HG02763 (cell line): ENCODE measurements around the gene PTPN20.

Experiments used
- ATAC-seq: cut with Tn5 transposase; IDR thresholded peaks from one replicate; pipeline ENCODE4 v1.9.1; 2021; ENCODE audit warnings: mild to moderate bottlenecking, moderate library complexity; ENCODE audit not compliant: unreplicated experiment

Gene PTPN20

GRCh38 chr10:47031901-47032465 lies 120.8 kb downstream of the PTPN20 start:
- ATAC-seq = no peak

GRCh38 chr10:47033081-47033480 lies 121.9 kb downstream of the PTPN20 start:
- ATAC-seq = no peak

DNA sequence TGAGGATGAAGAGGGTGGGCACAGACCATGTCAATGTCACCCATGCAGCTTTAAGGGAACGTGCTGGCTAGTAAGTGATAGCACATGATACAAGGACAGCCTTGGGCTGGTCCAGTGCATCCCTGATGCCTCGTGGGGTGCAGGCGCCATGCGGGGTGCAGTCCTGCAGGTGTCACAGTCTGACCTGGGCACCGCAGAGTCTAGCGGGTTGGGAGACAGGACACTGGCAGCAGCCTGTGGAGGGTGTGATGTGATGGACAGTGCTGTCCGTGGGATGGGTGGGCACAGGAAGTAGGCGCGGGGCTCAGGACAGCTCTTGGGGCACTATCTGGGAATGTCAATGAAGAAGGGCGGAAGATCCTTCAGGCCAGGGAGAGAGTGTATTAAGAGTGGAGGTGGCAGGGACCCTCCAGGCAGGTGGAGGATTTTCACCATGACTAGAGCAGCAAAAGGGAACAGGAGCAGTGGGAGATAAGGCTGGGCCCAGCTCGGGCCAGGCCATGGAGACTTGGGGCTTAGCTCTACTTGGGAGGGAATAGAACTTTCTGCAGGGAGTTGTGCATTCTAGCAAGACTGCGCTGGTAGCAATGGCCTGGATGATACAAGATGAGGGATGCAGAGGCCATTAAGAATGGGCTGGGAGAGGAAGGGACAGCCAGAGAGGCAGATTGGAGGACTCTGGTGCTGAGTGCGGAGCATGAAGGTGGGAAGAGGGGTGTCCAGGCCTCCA lies 122.5 kb downstream of the PTPN20 start:
- no peak for ATAC-seq

GRCh38 chr10:47034441-47035051 lies 123.3 kb downstream of the PTPN20 start:
- no peak for ATAC-seq

DNA sequence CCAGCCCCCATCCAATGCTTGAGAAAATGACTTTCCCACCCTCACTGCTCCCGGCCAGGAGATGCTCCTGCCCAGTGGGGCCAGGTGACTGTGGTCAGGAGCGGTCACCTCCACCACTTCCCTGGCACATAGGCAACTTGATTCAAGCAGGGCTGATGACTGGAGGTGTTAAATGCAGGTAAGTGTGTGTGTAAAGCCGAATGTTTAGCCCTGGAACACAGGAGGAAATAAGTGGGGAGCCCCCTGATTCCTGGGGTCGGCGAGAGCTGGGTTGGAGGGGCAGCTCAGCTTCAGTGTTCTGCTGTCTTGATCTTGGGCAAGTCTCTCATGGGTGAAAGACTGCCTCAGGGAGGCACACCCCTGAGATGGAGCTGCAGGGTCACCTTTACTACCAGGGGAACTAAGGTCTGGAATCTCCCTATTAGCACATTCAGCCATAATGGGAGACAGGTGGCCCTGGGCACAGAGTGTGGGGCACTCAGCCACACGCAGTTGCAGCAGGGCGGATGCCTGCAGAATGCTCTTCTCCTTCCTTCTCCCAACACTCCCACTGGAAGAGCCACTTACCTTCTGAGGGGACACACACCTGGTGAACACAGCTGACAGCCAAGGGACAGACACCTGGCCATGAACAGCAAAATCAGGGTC lies 124.1 kb downstream of the PTPN20 start:
- no peak for ATAC-seq

GRCh38 chr10:47035819-47036337 lies 124.7 kb downstream of the PTPN20 start:
- no peak for ATAC-seq

DNA sequence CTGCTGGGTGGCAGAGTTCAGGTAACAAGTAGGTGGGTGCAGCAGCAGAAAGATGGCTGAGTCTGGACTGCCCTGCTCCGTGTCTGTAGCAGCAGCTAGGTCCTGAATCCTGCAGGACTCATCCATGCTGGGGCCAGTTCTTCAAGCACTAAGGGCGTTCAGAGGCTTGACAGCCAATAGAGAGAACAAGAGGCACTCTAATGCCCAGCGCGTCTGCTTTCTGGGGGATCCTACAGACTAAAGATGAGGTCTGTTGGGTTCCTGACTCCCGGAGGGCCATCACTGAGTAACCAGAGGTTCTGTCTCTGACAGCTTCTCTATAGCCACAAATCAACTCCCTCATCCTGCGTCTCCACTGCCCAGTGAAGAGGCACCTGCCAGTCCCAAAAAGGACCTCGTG lies 125.5 kb downstream of the PTPN20 start:
- ATAC-seq = no peak

DNA sequence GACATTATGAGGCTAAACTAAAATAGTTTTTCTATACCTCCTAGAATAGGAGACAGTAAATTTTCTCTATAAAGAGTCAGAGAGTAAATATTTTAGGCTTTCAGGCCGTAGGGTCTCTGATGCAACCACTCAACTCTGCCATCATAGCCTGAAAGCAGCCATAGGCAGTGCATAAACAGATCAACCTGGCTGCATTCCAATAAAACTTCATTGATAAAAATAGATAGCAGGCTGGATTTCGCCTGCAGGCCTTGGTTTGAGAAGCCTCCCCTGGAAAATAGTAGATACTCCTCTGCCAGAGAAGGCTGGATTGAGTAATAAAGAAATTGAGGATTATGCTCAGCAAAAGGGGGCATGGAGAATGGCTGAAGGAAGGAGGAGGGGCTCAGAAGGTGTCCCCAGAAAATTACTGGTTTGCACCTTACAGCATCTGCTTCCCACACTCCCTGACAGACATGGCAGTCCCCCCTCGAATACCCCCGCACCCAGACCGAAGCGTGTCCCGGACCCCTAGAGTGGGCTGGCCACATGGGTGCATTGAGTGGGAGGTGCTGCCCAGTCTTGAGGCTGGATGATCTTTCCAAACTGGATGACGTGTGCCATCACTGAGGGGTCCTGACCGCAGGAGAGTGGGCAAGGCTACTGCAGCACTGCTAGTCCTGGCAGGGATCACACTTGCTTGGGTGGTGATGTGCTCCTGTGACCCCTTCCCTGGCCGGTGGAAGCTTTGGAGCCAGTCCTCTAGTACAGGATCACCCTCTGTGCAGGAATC lies 126.6 kb downstream of the PTPN20 start:
- no peak for ATAC-seq

DNA sequence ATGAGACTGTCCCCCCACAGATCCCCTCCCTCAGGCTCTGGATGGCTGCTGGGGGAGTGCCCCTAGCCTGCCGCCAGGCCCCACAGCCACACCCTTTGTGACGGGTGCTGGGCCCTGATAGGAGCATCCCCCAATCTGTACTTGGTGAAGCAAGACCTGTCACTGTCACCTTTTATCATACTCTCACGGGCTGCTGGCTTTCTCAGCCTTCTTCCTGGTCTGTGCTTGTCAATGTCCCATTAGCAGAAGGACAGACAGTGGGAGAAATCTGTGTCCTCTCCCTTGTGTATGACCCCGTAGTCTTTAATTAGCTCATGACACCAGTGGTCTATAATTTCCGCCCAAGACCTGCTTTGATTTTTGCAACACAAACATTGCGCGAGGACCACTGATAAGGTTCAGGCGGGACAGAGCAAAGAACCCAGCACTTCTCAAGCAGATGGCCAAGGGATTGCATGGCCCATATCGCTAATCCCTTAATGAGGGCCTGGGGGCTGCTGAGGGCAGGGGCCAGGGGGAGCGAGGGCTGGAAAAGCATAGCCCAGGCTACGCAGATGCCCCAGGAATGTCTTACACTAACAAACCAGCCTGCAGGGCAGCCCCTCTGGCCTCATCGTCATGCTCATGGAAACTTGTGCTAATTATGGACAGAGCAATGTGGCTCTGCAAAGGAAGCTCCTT lies 127.8 kb downstream of the PTPN20 start:
- no peak for ATAC-seq

GRCh38 chr10:47039562-47039913 lies 128.3 kb downstream of the PTPN20 start:
- no peak for ATAC-seq

DNA sequence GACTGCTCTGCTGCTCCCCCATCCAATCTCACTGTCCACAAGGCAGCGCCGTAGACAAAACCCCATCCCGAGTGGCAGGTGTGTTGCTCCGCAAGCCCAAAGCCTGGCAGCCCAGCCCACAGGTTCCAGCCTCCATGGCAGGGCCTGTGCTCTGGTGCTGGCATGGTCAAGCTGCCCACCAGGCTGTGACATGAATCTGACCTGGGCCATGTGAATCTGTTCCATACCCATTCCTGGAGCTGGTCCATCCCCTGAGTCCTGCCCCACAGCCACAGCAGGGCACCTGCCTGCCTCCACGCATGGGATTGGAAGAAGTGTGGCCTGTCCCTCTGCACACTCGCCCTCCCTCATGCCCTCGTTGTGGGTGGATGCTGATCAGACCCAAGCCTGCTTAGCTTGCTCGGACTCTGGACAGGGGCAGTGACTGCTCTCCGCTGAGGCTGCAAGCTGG lies 128.8 kb downstream of the PTPN20 start:
- ATAC-seq = no peak

GRCh38 chr10:47040681-47041080 lies 129.5 kb downstream of the PTPN20 start:
- no peak for ATAC-seq

DNA sequence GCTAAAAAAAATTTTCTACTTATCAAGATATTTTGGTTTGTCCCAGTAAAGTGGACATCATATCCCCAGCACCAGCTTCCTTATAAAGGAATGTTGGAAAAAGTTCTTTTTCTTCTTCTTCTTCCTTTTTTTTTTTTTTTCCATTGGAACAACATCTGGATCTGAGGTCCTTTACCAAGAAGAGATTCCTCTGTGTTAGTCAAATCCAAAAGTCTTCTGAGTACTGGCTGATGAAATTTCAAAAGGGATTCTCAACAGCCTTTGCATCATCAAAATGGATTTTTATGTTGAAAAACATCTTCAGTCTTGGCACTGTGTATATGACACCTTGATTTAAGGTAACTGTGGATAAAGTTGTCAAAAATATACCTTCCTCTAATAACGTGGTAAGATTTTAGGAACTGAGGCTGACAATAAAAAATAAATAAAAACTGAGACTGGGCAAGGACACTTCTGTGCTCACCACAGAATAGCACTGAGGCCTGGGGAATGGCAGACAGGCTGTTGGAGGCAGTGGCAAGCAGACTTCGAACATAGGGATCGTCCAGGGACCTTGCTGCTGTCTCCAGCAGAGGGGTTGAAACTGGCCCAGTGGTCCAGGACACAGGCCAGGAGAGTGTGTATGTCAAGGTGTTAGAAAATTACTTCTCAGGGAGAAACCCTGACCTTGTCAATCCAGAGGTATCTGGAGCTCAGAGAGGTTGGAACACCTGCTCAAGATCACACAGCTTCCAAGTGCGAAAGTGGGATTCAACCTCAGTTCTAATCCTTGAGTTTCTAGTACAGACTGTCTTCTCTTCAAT lies 130.4 kb downstream of the PTPN20 start:
- no peak for ATAC-seq

DNA sequence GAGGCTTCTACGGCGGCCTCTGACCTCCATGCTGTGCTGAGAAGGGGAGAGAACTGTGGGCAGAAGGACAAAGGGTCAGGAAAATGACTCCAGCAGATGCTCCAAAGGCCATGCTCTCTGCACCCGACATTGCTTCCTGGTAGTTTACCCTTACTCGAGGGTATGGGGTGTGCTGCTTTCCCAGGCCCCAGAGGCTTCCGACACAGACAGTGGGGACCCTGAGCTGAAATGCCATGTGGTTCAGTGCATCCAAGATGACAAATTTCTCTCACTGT lies 130.9 kb downstream of the PTPN20 start:
- ATAC-seq = no peak

GRCh38 chr10:47042780-47043750 lies 131.8 kb downstream of the PTPN20 start:
- no peak for ATAC-seq

GRCh38 chr10:47043928-47044538 lies 132.8 kb downstream of the PTPN20 start:
- ATAC-seq = no peak

DNA sequence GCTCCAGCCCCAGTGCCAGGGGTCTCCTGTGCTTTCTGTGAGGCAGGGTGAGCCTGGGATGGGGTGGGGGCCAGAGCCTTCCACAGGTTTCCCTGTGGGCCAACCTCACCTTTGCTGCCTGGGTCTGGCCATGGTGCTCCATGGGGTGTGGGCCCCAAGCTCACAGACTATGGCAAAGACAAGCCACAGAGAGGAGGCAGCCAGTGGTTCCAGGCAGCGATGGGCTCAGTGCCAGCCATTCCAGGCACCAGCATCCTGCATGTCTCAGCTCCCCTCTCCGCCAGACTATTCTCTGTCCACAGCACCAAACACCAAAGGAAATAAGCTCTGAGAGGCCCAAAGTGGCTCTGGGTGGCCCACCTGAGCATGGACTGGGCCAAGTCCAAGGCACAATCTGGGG lies 133.5 kb downstream of the PTPN20 start:
- no peak for ATAC-seq

- ATAC-seq = no peak
Measured at GRCh38 chr10:47045331-47045861, 134.2 kb downstream of the PTPN20 start.
